Right atrium auricular region (tissue), 2 donors: ENCODE data around the gene ZC3HAV1. TPM values are rescaled to one million over a fixed set of nuclear protein-coding genes. Genes with fewer than 3 reads are reported as not detected.

ENCODE experiments used
- DNase-seq: peaks from one replicate; pipeline ENCODE4 v3.0.0-alpha.2; 2019; ENCODE audit warnings: low spot score
- H3K27ac ChIP-seq, 2 donors: fragments of 200-600 bp; sonication (generic); 1 replicate in 1 of 2; 2 replicates in 1 of 2; pipeline ENCODE4 v1.5.1; 2016 to 2019
- H3K27me3 ChIP-seq, 2 donors: fragments of 200-600 bp; sonication (generic); one replicate each; pipeline versions ENCODE4 v1.5.1 to v1.6.0; 2017 to 2019
- H3K36me3 ChIP-seq: fragments of 200-600 bp; sonication (generic); one replicate; pipeline ENCODE4 v1.5.1; 2016
- H3K4me1 ChIP-seq, 2 donors: fragments of 200-600 bp; sonication (generic); one replicate each; pipeline versions ENCODE4 v1.5.1 to v1.6.0; 2017 to 2019
- H3K4me3 ChIP-seq, 2 donors: fragments of 200-600 bp; sonication (generic); 1 replicate in 1 of 2; 2 replicates in 1 of 2; pipeline ENCODE4 v1.5.1; 2017 to 2019; ENCODE audit warnings: mild to moderate bottlenecking in 1 of 2, moderate library complexity in 1 of 2
- H3K9me3 ChIP-seq, 2 donors: fragments of 200-600 bp; sonication (generic); one replicate each; pipeline ENCODE4 v1.5.1; 2019
- total RNA-seq, 2 donors: library from RNA; depleted of rRNA; stranded (reverse); fragments of >200 nt; gene quantifications; one replicate each; pipeline ENCODE4 v1.1.0, GENCODE V29; 2016
- TF ChIP-seq, protein P1 (sequence below), 2 donors: fragments of 200-600 bp; sonication (generic); IDR thresholded peaks; one replicate each; pipeline ENCODE4 v1.5.1; 2019; ENCODE audit warnings: antibody characterized with exemption in 2 of 2

ZC3HAV1 gene
- 10 to 100 TPM in 1 of 2 donors, 1 to 10 TPM in 1; 8.0 to 15.2 TPM for total RNA-seq

DNA sequence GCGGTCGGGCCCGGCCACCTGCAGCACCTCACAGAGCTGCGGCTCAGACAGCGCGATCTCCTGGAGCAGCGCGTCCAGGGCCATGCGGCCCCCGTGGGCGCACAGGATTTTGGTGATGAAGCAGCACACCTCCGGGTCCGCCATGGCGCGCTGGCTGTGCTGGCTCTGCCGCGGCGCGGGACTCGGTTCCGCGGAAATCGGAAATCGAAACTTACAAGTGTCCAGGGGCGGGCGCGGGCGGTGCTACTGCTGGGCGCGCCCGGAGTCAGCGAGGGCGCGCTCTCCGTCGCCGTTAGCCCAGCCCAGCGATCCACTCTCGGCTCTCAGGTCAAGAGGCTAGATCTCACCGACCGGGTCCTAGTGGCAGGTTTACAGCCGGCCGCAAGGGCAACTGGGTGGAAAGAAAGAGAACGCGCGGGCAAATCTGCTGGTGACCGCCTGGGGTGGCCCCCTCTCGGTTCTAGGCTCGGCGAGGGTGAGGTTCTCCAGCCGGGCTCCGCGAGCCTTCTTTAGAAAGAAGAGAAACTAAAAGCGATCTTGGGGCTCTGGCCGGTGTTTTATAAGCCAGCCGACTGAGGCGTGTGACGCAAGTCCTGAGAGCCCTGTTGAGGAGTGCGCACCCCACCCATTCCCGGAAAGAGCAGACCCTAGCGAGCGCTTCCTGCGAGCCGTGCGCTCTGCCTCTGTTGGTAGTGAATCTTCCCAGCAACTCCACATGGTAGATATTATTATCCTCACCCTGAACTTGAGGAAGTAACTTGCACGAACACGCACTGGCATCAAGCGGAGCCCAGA is at the start of gene ZC3HAV1:
Gene ZC3HAV1, minus strand, starts transcription at position 533 of the 795 bp plus-strand sequence. Its CDS starts 389 bp downstream, at position 144.
- DNase-seq = peak; percentile 95
- Histone ChIP-seq H3K4me3 (peak within 1 kb of the TSS; percentile 81 to 84), H3K27me3 (no peaks in the 10 kb centered on the region), H3K4me1 (peaks cover 0 to 22% of the 10 kb centered on the region in 2 donors), H3K9me3 (no peaks in the 10 kb centered on the region), H3K27ac (peak within 1 kb of the TSS; percentile 93 to 94), H3K36me3 (no peaks in the 10 kb centered on the region)
- TF ChIP-seq, protein P1, sequence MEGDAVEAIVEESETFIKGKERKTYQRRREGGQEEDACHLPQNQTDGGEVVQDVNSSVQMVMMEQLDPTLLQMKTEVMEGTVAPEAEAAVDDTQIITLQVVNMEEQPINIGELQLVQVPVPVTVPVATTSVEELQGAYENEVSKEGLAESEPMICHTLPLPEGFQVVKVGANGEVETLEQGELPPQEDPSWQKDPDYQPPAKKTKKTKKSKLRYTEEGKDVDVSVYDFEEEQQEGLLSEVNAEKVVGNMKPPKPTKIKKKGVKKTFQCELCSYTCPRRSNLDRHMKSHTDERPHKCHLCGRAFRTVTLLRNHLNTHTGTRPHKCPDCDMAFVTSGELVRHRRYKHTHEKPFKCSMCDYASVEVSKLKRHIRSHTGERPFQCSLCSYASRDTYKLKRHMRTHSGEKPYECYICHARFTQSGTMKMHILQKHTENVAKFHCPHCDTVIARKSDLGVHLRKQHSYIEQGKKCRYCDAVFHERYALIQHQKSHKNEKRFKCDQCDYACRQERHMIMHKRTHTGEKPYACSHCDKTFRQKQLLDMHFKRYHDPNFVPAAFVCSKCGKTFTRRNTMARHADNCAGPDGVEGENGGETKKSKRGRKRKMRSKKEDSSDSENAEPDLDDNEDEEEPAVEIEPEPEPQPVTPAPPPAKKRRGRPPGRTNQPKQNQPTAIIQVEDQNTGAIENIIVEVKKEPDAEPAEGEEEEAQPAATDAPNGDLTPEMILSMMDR (IDR thresholded peaks at IDR 0.05) = peak in 1 of 2 donors; percentile 26

DNA sequence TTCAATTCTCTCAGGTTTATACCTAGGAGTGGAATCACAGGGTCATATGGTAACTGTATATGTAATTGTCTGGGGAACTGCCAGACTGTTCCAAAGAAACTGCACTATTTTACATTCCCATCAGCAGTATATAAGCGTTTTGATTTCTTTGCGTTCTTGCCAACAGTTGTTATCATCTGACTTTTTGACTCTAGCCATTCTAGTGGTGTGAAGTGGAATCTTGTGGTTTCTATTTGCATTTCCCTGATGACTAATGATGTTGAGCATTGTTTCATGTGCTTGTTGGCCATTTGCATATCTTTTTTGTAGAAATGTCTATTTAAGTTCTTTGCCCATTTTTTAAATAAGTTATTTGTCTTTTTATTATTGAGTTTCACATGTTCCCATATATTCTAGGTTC is 44.3 kb upstream of the ZC3HAV1 start:
- Histone ChIP-seq H3K9me3 (peaks cover 0 to 8% of the 10 kb centered on the region in 2 donors), H3K27ac (no peak overlapping the region), H3K27me3 (no peaks in the 10 kb centered on the region), H3K4me3 (no peak overlapping the region), H3K36me3 (no peaks in the 10 kb centered on the region), H3K4me1 (no peaks in the 10 kb centered on the region)
- TF ChIP-seq, protein P1 (IDR thresholded peaks at IDR 0.05) = no peak
- no peak for DNase-seq

DNA sequence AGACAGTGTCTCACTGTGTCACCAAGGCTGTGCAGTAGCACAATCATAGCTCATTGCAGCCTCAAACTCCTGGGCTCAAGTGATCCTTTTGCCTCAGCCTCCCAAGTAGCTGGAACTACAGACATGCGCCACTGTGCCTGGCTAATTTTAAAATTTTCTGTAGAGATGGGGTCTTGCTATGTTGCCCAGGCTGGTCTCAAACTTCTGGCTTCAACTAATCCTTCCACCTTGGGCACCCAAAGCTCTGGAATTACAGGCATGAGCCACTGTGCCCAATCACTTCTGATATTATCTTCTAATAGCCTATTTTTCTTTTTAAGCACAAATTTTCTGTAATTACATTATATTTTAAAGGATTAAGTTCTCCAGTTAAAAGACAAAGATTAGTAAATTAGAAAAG is 42.6 kb upstream of the ZC3HAV1 start:
- no peak for DNase-seq
- H3K4me1 ChIP-seq = no peaks in the 10 kb centered on the region
- H3K9me3 ChIP-seq = no peaks in the 10 kb centered on the region
- TF ChIP-seq, protein P1 (IDR thresholded peaks at IDR 0.05) = no peak
- H3K27me3 ChIP-seq = no peaks in the 10 kb centered on the region
- no peaks in the 10 kb centered on the region for H3K36me3 ChIP-seq
- no peak overlapping the region for H3K27ac ChIP-seq
- H3K4me3 ChIP-seq = no peak overlapping the region

DNA sequence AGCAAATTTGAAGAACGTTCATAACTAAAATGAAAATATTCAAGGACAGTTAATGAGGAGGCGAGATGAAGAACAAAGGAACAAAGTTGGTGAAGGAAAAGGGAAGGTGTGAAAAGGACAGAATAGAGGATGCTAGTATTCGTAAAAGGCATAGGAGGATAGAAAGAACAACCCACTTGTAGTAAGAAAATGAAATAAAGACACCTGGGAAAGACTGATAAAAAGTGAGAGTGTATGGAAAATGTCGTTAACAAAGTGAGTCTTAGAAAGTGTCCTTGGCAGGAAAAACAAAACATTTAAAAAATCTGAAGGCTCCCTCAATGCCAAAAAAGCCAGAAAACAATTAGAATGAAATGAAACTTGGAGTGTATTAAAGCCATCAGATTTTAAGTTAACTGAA is 29.6 kb upstream of the ZC3HAV1 start:
- no peak for DNase-seq
- Histone ChIP-seq H3K4me1 (peaks cover 0 to 5% of the 10 kb centered on the region in 2 donors), H3K27ac (no peak overlapping the region), H3K27me3 (no peaks in the 10 kb centered on the region), H3K4me3 (no peak overlapping the region), H3K9me3 (no peaks in the 10 kb centered on the region), H3K36me3 (no peaks in the 10 kb centered on the region)
- TF ChIP-seq, protein P1 (IDR thresholded peaks at IDR 0.05) = no peak

DNA sequence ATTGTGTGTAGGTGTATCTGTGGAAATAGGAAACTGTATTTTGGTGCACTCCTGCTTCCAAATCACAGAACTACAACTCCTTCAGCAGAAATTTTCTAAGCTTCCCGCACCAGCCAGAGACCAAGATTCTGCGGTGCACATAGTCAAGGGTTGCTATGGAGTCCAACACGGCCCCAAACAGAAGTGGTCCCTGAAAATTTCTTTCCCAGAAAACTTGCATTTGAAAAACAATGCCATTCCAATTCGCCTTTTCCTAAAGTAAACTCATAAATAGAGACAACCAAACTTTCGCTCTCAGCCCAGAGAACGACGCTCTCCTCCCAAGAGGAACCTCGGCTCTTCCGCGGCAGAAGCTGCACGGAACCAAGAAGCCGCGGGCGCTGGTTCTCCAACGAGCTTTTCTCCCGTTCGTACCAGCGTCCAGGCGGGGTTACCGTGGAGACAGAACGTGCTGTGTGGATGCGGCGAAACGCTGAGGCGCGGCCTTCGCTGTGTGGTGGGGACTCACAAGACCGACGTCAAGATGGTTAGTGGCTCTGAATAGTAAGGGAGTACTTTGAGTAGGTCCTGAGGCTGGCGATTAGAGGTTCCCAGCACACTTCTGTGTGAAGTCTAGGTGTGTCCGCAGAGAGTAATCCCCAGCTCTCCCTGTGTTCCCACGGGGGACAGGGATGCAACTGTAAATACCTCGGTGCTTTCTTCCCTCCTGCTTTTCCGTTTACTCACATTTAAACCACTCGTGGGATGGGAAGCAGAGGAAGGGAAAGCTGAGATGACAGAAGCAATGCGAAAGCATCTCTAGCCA is 24.0 kb upstream of the ZC3HAV1 start:
- peak; percentile 88 for DNase-seq
- peak overlapping the region; percentile 58 to 59 for H3K27ac ChIP-seq
- peaks cover 0 to 15% of the 10 kb centered on the region in 2 donors for H3K4me1 ChIP-seq
- TF ChIP-seq, protein P1 (IDR thresholded peaks at IDR 0.05) = no peak
- peak overlapping the region; percentile 52 to 61 for H3K4me3 ChIP-seq
- H3K9me3 ChIP-seq = no peaks in the 10 kb centered on the region
- no peaks in the 10 kb centered on the region for H3K36me3 ChIP-seq
- H3K27me3 ChIP-seq = no peaks in the 10 kb centered on the region
